A549 (cell line): Measurements from ENCODE around the gene ACOXL.

Source experiments
- KDM1A ChIP-seq: fragments of 200-600 bp; sonication (generic); IDR thresholded peaks from 2 replicates; pipeline ENCODE4 v1.6.1; 2016; ENCODE audit warnings: low read depth, mild to moderate bottlenecking
- POLR2A ChIP-seq: IDR thresholded peaks from 2 replicates; pipeline ENCODE4 v1.6.1; 2012; ENCODE audit warnings: mild to moderate bottlenecking, low read length
- TF ChIP-seq, protein P1 (sequence below): fragments of >200 bp; sonication (Bioruptor Twin); formaldehyde crosslinking; IDR thresholded peaks from 3 replicates; pipeline ENCODE4 v1.5.1; 2016

DNA sequence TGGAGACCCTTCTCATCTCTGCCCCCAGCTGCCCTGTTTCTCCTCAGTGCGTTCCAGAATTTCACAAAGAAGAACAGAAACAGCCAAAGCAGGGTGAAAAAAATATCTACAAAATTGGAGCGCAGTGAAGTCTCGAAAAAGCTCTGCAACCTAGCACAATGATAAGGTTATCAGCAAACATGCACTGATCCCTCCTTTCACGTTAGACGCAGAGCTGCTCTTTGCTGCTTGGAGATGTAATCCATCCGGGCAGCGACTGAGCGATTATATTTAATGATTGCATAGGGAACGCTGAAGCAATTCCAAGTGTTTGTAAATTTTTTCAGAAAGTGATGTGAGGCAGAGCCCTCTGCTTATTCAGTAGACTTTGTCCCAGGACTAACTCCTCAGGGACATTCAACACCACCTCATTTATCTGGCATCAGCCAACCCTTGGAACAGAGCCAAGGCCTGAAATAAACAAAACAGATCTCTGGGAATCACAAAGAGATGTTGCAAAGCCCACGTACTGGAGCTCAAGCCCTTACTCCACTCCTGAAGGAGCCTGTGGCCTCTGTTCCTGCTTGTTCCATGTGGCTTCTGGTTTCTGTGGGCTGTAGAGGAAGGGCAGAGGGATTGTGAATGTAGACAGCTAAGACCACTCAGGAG is 215.8 kb downstream of the ACOXL start:
- TF ChIP-seq, protein P1, sequence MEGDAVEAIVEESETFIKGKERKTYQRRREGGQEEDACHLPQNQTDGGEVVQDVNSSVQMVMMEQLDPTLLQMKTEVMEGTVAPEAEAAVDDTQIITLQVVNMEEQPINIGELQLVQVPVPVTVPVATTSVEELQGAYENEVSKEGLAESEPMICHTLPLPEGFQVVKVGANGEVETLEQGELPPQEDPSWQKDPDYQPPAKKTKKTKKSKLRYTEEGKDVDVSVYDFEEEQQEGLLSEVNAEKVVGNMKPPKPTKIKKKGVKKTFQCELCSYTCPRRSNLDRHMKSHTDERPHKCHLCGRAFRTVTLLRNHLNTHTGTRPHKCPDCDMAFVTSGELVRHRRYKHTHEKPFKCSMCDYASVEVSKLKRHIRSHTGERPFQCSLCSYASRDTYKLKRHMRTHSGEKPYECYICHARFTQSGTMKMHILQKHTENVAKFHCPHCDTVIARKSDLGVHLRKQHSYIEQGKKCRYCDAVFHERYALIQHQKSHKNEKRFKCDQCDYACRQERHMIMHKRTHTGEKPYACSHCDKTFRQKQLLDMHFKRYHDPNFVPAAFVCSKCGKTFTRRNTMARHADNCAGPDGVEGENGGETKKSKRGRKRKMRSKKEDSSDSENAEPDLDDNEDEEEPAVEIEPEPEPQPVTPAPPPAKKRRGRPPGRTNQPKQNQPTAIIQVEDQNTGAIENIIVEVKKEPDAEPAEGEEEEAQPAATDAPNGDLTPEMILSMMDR: no peak
- TF ChIP-seq POLR2A (no peak), KDM1A (no peak)
